ENCODE measurements around the gene TEAD3.
"Not testable (repeated sequence)": the region's sequence is repeated elsewhere in the genome, so short reads cannot be mapped to it uniquely, and the experiment has no call there.

The TEAD3 gene

GRCh38 chr6:35496841-35497570, at the start of gene TEAD3:
Gene TEAD3, minus strand, starts transcription at chr6:35497079.
- no peak for DNase-seq (ENCODE audit: low spot score)

DNA sequence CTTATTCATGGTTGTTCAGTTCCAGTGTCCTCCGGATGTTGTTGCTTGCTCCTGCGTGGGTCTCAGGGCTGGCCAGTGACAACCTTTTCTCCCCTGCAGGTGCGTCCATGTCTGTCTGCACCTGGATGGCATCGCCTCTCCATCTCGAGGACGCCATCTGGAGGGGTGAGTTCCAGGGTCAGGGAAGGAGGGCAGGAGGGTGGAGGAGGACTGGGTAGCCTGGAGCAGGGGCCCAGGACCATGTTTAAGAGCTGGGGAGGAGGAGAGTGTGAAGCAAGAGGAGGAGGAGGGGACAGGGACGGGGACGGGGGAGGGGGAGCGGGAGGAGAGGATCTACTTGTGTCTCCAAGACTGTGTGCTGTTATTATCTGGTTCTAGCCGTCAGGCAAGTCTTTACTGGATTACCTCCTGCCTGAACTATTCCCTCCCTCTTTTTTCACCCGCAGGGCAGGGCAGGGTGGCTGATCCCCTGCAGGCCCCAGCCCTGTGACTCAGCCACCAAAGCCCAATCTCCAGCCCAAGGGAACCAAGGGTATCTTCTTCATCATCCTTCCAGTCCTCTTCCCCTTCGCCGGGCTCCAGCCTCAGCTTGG, 48.0 kb upstream of the TEAD3 start:
- no peak for DNase-seq (ENCODE audit: low spot score)

- DNase-seq (ENCODE audit: low spot score): no peak
Observed at GRCh38 chr6:35543459-35544193, 46.7 kb upstream of the TEAD3 start.

DNA sequence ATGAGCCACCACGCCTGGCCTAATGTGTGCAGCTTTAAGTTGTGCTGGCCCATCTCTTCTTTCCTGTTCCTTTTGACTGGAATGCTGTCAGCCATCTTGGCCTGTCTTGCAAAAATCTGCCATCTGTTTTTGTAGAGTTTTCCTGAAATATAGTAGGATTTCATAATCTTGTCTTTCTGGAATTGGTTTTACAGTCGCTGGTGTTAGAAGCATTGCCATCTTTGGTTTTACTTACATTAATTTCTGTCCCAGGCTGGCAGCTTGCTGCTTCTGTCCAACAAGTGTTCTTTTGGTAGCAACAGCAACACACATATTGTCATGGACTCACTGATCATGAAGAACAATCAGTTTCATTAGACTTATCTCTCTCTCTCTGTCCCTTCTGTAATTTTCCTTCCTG, 45.0 kb upstream of the TEAD3 start:
- DNase-seq (ENCODE audit: low spot score): no peak

- DNase-seq (ENCODE audit: low spot score): no peak
Observed at GRCh38 chr6:35539223-35539622, 42.3 kb upstream of the TEAD3 start.

GRCh38 chr6:35535847-35536246, 39.0 kb upstream of the TEAD3 start:
- not testable (repeated sequence) for DNase-seq (ENCODE audit: low spot score)

GRCh38 chr6:35534407-35535170, 37.7 kb upstream of the TEAD3 start:
- no peak for DNase-seq (ENCODE audit: low spot score)

- no peak for DNase-seq (ENCODE audit: low spot score)
Observed at GRCh38 chr6:35533981-35534380, 37.1 kb upstream of the TEAD3 start.

GRCh38 chr6:35532126-35532525, 35.2 kb upstream of the TEAD3 start:
- no peak for DNase-seq (ENCODE audit: low spot score)

DNA sequence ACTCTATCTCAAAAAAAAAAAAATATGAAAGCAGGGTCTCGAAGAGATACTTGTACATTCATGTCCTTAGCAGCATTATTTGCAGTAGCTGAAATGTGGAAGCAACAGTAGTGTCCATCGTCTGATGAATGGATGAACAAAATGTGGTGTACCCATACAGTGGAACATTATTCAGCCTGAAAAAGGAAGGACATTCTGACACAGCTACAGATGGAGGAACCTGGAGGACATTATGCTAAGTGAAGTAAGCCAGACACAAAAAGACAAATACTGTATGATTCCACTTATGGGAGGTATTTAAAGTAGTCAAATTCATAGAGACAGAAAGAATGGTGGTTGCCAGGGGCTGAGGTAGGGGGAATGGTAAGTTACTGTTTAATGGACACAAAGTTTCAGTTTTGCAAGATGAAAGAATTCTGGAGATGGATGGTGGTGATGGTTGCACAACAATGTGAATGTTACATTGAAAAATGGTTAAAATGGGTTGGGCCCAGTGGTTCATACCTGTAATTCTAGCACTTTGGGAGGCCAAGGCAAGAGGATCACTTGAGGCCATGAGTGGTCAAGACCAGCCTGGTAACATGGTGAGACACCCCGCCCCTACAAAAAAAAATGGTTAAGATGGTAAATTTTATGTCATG, 27.6 kb upstream of the TEAD3 start:
- no peak for DNase-seq (ENCODE audit: low spot score)

- DNase-seq (ENCODE audit: low spot score): peak; percentile 71
Observed at GRCh38 chr6:35522660-35523658, 26.1 kb upstream of the TEAD3 start.

GRCh38 chr6:35522151-35522550, 25.3 kb upstream of the TEAD3 start:
- DNase-seq (ENCODE audit: low spot score): no peak

GRCh38 chr6:35521235-35521634, 24.4 kb upstream of the TEAD3 start:
- no peak for DNase-seq (ENCODE audit: low spot score)

DNA sequence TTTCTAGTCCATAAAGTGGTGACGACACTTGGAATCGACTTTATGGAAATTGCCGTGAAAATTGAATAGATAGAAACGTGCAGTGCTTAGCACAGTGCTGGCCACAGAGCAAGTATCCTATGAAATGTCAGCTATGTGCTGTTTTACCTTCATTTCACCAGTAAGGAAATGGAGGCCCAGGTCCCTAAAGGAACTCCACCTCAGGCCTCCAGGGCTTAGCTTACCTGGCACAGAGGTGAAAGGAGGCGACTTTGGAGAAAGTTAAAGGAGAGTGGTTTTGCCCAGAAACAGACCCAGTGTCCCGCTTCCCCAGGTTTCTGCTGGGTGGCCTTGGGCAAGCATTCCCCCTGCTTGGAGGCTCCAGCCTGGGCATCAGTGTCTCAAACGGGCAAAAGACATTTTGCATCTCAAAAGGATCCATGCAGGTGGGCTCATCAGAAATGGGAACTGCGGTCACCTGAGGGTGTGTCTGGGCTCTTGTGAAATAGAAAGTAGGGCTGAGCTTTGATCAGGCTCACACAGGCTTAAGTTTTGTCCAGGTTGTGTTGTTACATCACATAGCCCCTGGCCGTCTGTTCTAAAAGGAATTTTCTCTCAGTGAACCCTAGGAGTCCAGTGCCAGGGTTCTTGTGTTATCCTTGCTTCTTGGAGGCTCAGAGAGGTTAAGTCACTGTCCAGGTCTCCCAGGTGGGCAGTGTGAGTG, 22.6 kb upstream of the TEAD3 start:
- no peak for DNase-seq (ENCODE audit: low spot score)

DNA sequence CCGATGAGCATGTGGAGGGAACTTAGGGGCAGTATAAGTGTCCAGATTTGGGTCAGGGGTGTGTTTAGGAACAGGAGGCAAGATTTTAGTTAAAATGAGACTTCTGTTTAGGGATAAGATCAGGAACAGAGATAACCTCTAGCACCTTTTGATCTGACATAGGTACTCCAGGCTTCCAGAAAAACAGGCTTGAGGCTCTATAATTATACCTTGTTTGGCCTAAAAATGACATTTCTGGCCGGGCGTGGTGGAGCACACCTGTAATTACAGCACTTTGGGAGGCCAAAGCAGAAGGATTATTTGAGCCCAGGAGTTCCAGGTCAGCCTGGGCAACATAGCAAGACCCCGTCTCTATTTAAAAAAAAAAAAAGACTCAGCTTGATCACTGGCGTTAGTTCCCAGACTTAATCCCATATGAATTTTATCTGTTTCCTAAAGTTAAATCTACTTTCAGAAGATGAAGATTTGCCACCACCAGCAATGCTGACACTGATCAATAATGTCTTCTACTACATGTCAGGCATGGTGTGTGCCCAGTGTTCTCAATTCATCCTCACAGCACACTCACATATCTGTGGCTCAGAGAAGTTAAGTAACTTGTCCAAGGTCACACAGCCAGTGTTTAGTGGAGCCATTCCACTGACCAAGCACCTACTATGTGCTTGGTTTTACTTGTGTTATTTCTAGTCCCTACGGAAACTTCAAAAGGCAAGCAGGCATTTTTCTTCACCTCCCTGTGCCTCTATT, 21.9 kb upstream of the TEAD3 start:
- no peak for DNase-seq (ENCODE audit: low spot score)

DNA sequence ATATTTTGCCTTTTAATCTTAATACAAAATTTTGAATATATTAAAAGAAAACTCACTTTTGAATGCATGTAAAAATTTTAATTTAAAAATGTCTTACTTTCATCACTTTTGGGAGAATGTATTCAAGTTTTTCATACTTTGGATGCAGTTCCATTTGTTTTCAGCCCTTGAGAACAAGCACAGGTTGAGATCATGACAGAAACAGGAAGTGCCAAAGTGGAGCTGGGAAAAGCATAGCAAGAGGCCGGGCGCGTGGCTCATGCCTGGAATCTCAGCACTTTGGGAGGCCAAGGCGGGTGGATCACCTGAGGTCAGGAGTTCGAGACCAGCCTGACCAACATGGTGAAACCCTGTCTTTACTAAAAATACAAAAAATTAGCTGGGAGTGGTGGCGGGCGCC, 21.1 kb upstream of the TEAD3 start:
- DNase-seq (ENCODE audit: low spot score): not testable (repeated sequence)

DNA sequence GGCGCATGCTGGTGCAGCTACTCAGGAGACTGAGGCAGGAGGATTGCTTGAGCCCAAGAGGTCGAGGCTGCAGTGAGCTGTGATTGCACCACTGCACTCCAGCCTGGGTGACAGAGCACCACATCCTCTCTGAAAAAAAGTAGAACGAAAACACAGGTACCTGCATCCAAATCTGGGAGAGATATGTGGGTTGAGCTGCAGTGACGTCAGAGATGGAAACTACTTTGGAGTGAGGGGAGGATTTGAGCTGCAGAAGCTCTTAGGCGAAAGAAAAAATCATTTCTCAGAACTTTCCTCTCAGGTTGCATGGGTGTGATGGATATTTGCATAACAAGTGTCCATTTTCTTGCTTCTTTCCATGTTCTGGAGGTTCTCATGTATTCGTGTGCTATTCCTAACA, 19.8 kb upstream of the TEAD3 start:
- DNase-seq (ENCODE audit: low spot score): no peak

- not testable (repeated sequence) for DNase-seq (ENCODE audit: low spot score)
Observed at GRCh38 chr6:35515939-35516338, 19.1 kb upstream of the TEAD3 start.

GRCh38 chr6:35514587-35514986, 17.7 kb upstream of the TEAD3 start:
- DNase-seq (ENCODE audit: low spot score): no peak
